H1 (cell line): ENCODE results near the gene KCTD17. TPM values are rescaled to one million over a fixed set of nuclear protein-coding genes. Genes with fewer than 3 reads are reported as not detected.
A peak's percentile ranks its signal among the peaks of the same experiment; 100 is the strongest.

ENCODE experiments used
- CTCF ChIA-PET: fragments of 300-600 bp; sonication (Branson Sonifier 250); formaldehyde crosslinking; loops from one replicate; lab custom pipeline; 2021; ENCODE audit not compliant: partially characterized antibody; lab: Charles Lee
- POLR2A ChIA-PET: fragments of 300-600 bp; sonication (Branson Sonifier 250); formaldehyde crosslinking; loops from one replicate; lab custom pipeline; 2021; ENCODE audit warnings: inconsistent platforms; ENCODE audit not compliant: partially characterized antibody; lab: Charles Lee
- DNase-seq, 2 experiments: peaks; one replicate each; pipeline versions ENCODE4 v3.0.0 to v3.0.0-alpha.2; 2010 to 2022; ENCODE audit warnings: low spot score in 2 of 2, low read depth in 1 of 2, mixed read lengths in 1 of 2
- FAIRE-seq: peaks from 2 replicates; lab custom pipeline; 2011; peaks lifted over from hg19 to GRCh38; lab: Jason Lieb, UNC
- H2AFZ ChIP-seq: 2 replicates; pipeline ENCODE4 v1.8.1; 2012; ENCODE audit warnings: low read length, inconsistent platforms
- H2AK5ac ChIP-seq: 2 replicates; pipeline ENCODE4 v1.6.1; 2013; ENCODE audit warnings: low read depth, low read length
- H2BK120ac ChIP-seq: replicated peaks from 2 replicates; pipeline ENCODE3; 2013; ENCODE audit warnings: low read depth, low read length, inconsistent platforms
- H2BK12ac ChIP-seq: 2 replicates; pipeline ENCODE4 v1.6.1; 2013; ENCODE audit warnings: low read depth, low read length
- H2BK15ac ChIP-seq: 2 replicates; pipeline ENCODE4 v1.6.1; 2013; ENCODE audit warnings: low read length
- H2BK20ac ChIP-seq: 2 replicates; pipeline ENCODE4 v1.6.1; 2013; ENCODE audit warnings: low read length
- H2BK5ac ChIP-seq: 2 replicates; pipeline ENCODE4 v1.6.1; 2013; ENCODE audit warnings: low read depth, low read length
- H3K14ac ChIP-seq: 2 replicates; pipeline ENCODE4 v1.6.1; 2013; ENCODE audit warnings: inconsistent platforms; ENCODE audit not compliant: insufficient read length
- H3K18ac ChIP-seq: 2 replicates; pipeline ENCODE4 v1.6.1; 2013; ENCODE audit warnings: low read length; ENCODE audit errors: extremely low read depth
- H3K23ac ChIP-seq: 2 replicates; pipeline ENCODE4 v1.6.1; 2013; ENCODE audit warnings: inconsistent platforms; ENCODE audit not compliant: insufficient read length
- H3K23me2 ChIP-seq: 2 replicates; pipeline ENCODE4 v1.6.1; 2013; ENCODE audit warnings: low read depth, low read length
- H3K27ac ChIP-seq: 2 replicates; pipeline ENCODE4 v1.6.1; 2011; ENCODE audit warnings: low read depth, low read length, inconsistent platforms
- H3K27me3 ChIP-seq, 4 experiments: replicated peaks in 1 of 4; 1 replicate in 1 of 4; 2 replicates in 3 of 4; pipeline versions ENCODE4 v1.6.1 to v1.8.1; 2011 to 2013; ENCODE audit warnings: low read length in 3 of 4, mild to moderate bottlenecking in 3 of 4, inconsistent platforms in 2 of 4, mixed read lengths in 2 of 4, moderate library complexity in 1 of 4; ENCODE audit not compliant: control insufficient read depth in 3 of 4, insufficient read depth in 3 of 4; ENCODE audit errors: extremely low read depth in 1 of 4
- H3K36me3 ChIP-seq, 4 experiments: 2 replicates each; pipeline versions ENCODE4 v1.6.1 to v1.8.1; 2011 to 2013; ENCODE audit warnings: mild to moderate bottlenecking in 4 of 4, low read length in 3 of 4, moderate library complexity in 2 of 4, control low read depth in 1 of 4, inconsistent platforms in 1 of 4; ENCODE audit not compliant: insufficient read depth in 4 of 4, control insufficient read depth in 2 of 4
- H3K4ac ChIP-seq: replicated peaks from 2 replicates; pipeline ENCODE3; 2013; ENCODE audit warnings: low read length, low read depth, mixed read lengths, inconsistent platforms; ENCODE audit not compliant: insufficient read length
- H3K4me1 ChIP-seq, 4 experiments: replicated peaks in 1 of 4; 1 replicate in 1 of 4; 2 replicates in 3 of 4; pipeline versions ENCODE4 v1.6.1 to v1.8.1; 2011 to 2013; ENCODE audit warnings: low read length in 3 of 4, inconsistent platforms in 2 of 4, mixed read lengths in 1 of 4; ENCODE audit not compliant: insufficient read depth in 4 of 4, control insufficient read depth in 3 of 4
- H3K4me2 ChIP-seq, 2 experiments: 2 replicates each; pipeline versions ENCODE4 v1.6.1 to v1.8.1; 2011 to 2013; ENCODE audit warnings: low read depth in 2 of 2, low read length in 2 of 2, control low read depth in 1 of 2, inconsistent platforms in 1 of 2, mild to moderate bottlenecking in 1 of 2; ENCODE audit not compliant: insufficient read depth in 1 of 2
- H3K4me3 ChIP-seq, 4 experiments: fragments of 200-600, 300-600 bp in 1 of 4; sonication (generic), shearing (Covaris generic), sonication (Bioruptor Twin) in 1 of 4; 2 replicates each; pipeline versions ENCODE4 v1.5.1 to v1.8.1; 2011 to 2016; ENCODE audit warnings: low read length in 4 of 4, low read depth in 3 of 4, control low read depth in 2 of 4, inconsistent platforms in 2 of 4, mild to moderate bottlenecking in 2 of 4, mixed read lengths in 1 of 4, moderate library complexity in 1 of 4; ENCODE audit not compliant: insufficient read depth in 2 of 4; ENCODE audit errors: extremely low read depth in 1 of 4
- H3K56ac ChIP-seq: replicated peaks from 2 replicates; pipeline ENCODE3; 2013; ENCODE audit warnings: low read depth, mild to moderate bottlenecking, mixed read lengths, low read length, inconsistent platforms; ENCODE audit not compliant: insufficient read length
- H3K79me1 ChIP-seq: 2 replicates; pipeline ENCODE4 v1.6.1; 2013; ENCODE audit warnings: low read depth, low read length, control low read depth
- H3K79me2 ChIP-seq, 2 experiments: 2 replicates each; pipeline versions ENCODE4 v1.6.1 to v1.8.1; 2012 to 2013; ENCODE audit warnings: low read length in 2 of 2, mild to moderate bottlenecking in 2 of 2, inconsistent platforms in 1 of 2; ENCODE audit not compliant: insufficient read depth in 2 of 2, control insufficient read depth in 1 of 2
- H3K9ac ChIP-seq, 4 experiments: replicated peaks in 1 of 4; 1 replicate in 1 of 4; 2 replicates in 3 of 4; pipeline versions ENCODE4 v1.6.1 to v1.8.1; 2011 to 2013; ENCODE audit warnings: low read depth in 3 of 4, low read length in 3 of 4, control low read depth in 2 of 4, mild to moderate bottlenecking in 2 of 4, moderate library complexity in 2 of 4, inconsistent platforms in 1 of 4; ENCODE audit errors: extremely low read depth in 1 of 4
- H3K9me3 ChIP-seq, 2 experiments: 2 replicates each; pipeline versions ENCODE4 v1.6.1 to v1.8.1; 2012 to 2013; ENCODE audit warnings: mild to moderate bottlenecking in 2 of 2, moderate library complexity in 2 of 2, control low read depth in 1 of 2, inconsistent platforms in 1 of 2, low read depth in 1 of 2, low read length in 1 of 2, mixed read lengths in 1 of 2; ENCODE audit not compliant: insufficient read depth in 2 of 2
- H4K20me1 ChIP-seq, 2 experiments: replicated peaks in 1 of 2; 2 replicates each; pipeline versions ENCODE3 to v1.8.1; 2011 to 2013; ENCODE audit warnings: inconsistent platforms in 2 of 2, low read length in 2 of 2, mild to moderate bottlenecking in 1 of 2; ENCODE audit not compliant: insufficient read depth in 2 of 2, control insufficient read depth in 1 of 2
- H4K5ac ChIP-seq: 2 replicates; pipeline ENCODE4 v1.6.1; 2013; ENCODE audit warnings: low read length, low read depth, mixed read lengths, inconsistent platforms; ENCODE audit not compliant: insufficient read length
- H4K8ac ChIP-seq: 2 replicates; pipeline ENCODE4 v1.8.0; 2013; ENCODE audit warnings: mild to moderate bottlenecking, moderate library complexity, low read length, inconsistent platforms; ENCODE audit not compliant: insufficient read depth; ENCODE audit errors: extremely low read depth
- H4K91ac ChIP-seq: replicated peaks from 2 replicates; pipeline ENCODE3; 2013; ENCODE audit warnings: low read length, mixed read lengths, inconsistent platforms; ENCODE audit not compliant: insufficient read length
- BACH1 ChIP-seq: IDR thresholded peaks from 2 replicates; pipeline ENCODE4 v1.6.1; 2012; ENCODE audit warnings: low read length, improper control_type of control experiment
- NANOG ChIP-seq: IDR thresholded peaks from 2 replicates; pipeline ENCODE4 v1.6.1; 2011; ENCODE audit warnings: low read length, low read depth, mild to moderate bottlenecking, inconsistent platforms; ENCODE audit not compliant: insufficient read depth, poor library complexity, severe bottlenecking
- SIRT6 ChIP-seq: IDR thresholded peaks from one replicate; pipeline ENCODE4 v1.7.1; 2012; ENCODE audit warnings: low read length, inconsistent platforms
- SP2 ChIP-seq: IDR thresholded peaks from 2 replicates; pipeline ENCODE4 v1.6.1; 2012; ENCODE audit warnings: mild to moderate bottlenecking, low read length, inconsistent platforms
- TCF12 ChIP-seq: IDR thresholded peaks from 2 replicates; pipeline ENCODE4 v1.6.1; 2011; ENCODE audit warnings: low read depth, mild to moderate bottlenecking, low read length
- WGBS, 2 experiments: shearing (Covaris generic) in 1 of 2; methylation state at CpG; one replicate each; pipeline versions ENCODE4 v1.1.6 to v1.1.7; 2013 to 2015; ENCODE audit warnings: low lambda C conversion rate in 2 of 2, mixed read lengths in 2 of 2, inconsistent platforms in 1 of 2, low coverage in 1 of 2, missing lambda C conversion rate in 1 of 2; ENCODE audit not compliant: insufficient replicate concordance in 2 of 2, insufficient coverage in 1 of 2, insufficient read length in 1 of 2; ENCODE audit errors: extremely low coverage in 1 of 2, missing lambda C conversion rate in 1 of 2; 5-methylcytosine and 5-hydroxymethylcytosine counted together
- polyA plus RNA-seq, 7 experiments: library from polyadenylated mRNA; depleted of rRNA in 3 of 7; stranded (reverse) in 5 of 7; unstranded in 2 of 7; fragments of >200 nt in 5 of 7; fragments of 200-250 nt in 2 of 7; gene quantifications; 1 replicate in 5 of 7; 2 replicates in 1 of 7; 4 replicates in 1 of 7; pipeline versions ENCODE4 v1.2.1 to v1.2.3, GENCODE V29; 2011 to 2013; ENCODE audit warnings: missing spikeins in 2 of 7, mixed read lengths in 2 of 7
- total RNA-seq: library from RNA; stranded (reverse); fragmentation: NEBNext Ultra II Directional; extraction: Animal tissue kit (Norgen Biotek cat#: 25700); gene quantifications from 2 replicates; pipeline ENCODE4 v1.2.1, GENCODE V29; 2021
- TF ChIP-seq, protein P1 (sequence below): IDR thresholded peaks from 2 replicates; pipeline ENCODE4 v1.6.1; 2012; ENCODE audit warnings: low read length, inconsistent platforms

Gene KCTD17
- total and polyA plus RNA-seq, 2 of the 8 experiments (the other 6 are each of a cell fraction or from before 2014, with no cell fraction given) = 39.4 to 44.0 TPM

DNA sequence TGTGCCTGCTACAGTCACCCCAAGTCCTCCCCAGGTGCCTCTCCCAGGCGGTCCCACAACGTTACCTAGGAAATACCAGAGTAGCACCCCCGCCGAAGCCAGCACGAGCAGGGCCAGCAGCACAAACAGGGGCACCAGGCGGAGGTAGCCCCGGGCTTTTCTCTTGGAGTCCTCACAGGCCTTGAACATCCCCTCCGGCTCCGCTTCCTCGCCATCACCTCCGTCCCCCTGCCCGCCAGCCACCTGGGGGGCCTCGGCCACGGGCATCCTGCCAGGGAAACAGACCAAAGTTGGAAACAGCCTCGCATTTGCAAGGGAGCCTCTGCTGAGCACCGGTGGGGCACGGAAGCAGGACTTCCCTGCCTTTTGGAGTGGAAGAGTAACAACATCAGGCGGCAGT, 51.6 kb downstream of the KCTD17 start:
- H3K36me3 ChIP-seq = no peaks in the 10 kb centered on the region
- H2BK20ac ChIP-seq = no peak overlapping the region
- H4K5ac ChIP-seq = no peak overlapping the region
- no peak overlapping the region for H3K56ac ChIP-seq
- no peaks in the 10 kb centered on the region for H4K20me1 ChIP-seq
- no peak overlapping the region for H2BK5ac ChIP-seq
- no peak overlapping the region for H3K18ac ChIP-seq
- H2BK12ac ChIP-seq = no peak overlapping the region
- no peak overlapping the region for H3K4me2 ChIP-seq
- H2BK120ac ChIP-seq = no peak overlapping the region
- no peak overlapping the region for H3K4ac ChIP-seq
- no peaks in the 10 kb centered on the region for H3K9me3 ChIP-seq
- H4K8ac ChIP-seq = peak overlapping the region; percentile 54
- H3K27me3 ChIP-seq = 0 out of 7 replicates have a peak, but pooled peaks cover 0 to 3% (median 0%) of the 10 kb centered on the region in 4 experiments
- no peaks in the 10 kb centered on the region for H3K79me2 ChIP-seq
- DNase-seq = no peak
- ChIA-PET CTCF (interaction anchor here (1.0 to 1.4 kb wide), 3 partner anchors 11 to 24 kb away, joined by 3 to 5 read pairs (median 3); no protein-coding TSS in a partner anchor), POLR2A (no interaction called here)
- no peak overlapping the region for H3K23ac ChIP-seq
- no peaks in the 10 kb centered on the region for H3K79me1 ChIP-seq
- H3K4me3 ChIP-seq = no peak overlapping the region
- H3K27ac ChIP-seq = no peak overlapping the region
- H2AFZ ChIP-seq = 0 out of 2 replicates have a peak overlapping the region, but pooled peaks have one; percentile 7
- FAIRE-seq = no peak
- H2AK5ac ChIP-seq = no peak overlapping the region
- H3K14ac ChIP-seq = no peak overlapping the region
- H2BK15ac ChIP-seq = no peak overlapping the region
- H3K23me2 ChIP-seq = no peaks in the 10 kb centered on the region; the same call in 1 of the 2 replicates
- H3K4me1 ChIP-seq = no peaks in the 10 kb centered on the region; a peak in 1 of 7 replicates
- WGBS, 2 experiments = 70% methylated on average over 17 of the region's 18 CpGs; no CpG with 5 or more reads in 1 of the 2 experiments
- H4K91ac ChIP-seq = peak overlapping the region; percentile 8
- H3K9ac ChIP-seq = no peak overlapping the region
- no peak for TF ChIP-seq SP2
- no peak for TF ChIP-seq BACH1
- TF ChIP-seq, protein P1, sequence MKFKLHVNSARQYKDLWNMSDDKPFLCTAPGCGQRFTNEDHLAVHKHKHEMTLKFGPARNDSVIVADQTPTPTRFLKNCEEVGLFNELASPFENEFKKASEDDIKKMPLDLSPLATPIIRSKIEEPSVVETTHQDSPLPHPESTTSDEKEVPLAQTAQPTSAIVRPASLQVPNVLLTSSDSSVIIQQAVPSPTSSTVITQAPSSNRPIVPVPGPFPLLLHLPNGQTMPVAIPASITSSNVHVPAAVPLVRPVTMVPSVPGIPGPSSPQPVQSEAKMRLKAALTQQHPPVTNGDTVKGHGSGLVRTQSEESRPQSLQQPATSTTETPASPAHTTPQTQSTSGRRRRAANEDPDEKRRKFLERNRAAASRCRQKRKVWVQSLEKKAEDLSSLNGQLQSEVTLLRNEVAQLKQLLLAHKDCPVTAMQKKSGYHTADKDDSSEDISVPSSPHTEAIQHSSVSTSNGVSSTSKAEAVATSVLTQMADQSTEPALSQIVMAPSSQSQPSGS = no peak
- no peak for TF ChIP-seq TCF12
- TF ChIP-seq NANOG = no peak
- TF ChIP-seq SIRT6 = no peak
